H9 (cell line): ENCODE data around the gene CRLF2. TPM values are rescaled to one million over a fixed set of nuclear protein-coding genes. Genes with fewer than 3 reads are reported as not detected.

Source experiments
- DNase-seq: peaks from one replicate; pipeline ENCODE4 v3.0.0-alpha.2; 2017
- H2AFZ ChIP-seq: one replicate; pipeline ENCODE4 v1.6.1; 2013; ENCODE audit warnings: mild to moderate bottlenecking, low read length, control low read depth, moderate library complexity
- H2AK5ac ChIP-seq: 2 replicates; pipeline ENCODE4 v1.6.1; 2013; ENCODE audit warnings: low read length, control low read depth, mixed read lengths; ENCODE audit not compliant: insufficient read length
- H2BK120ac ChIP-seq: one replicate; pipeline ENCODE4 v1.6.1; 2013; ENCODE audit warnings: low read depth, mild to moderate bottlenecking, low read length, control low read depth, inconsistent platforms; ENCODE audit not compliant: poor library complexity, severe bottlenecking
- H2BK12ac ChIP-seq: 2 replicates; pipeline ENCODE4 v1.6.1; 2013; ENCODE audit warnings: low read length, control low read depth, mixed read lengths, low read depth; ENCODE audit not compliant: insufficient read length
- H2BK15ac ChIP-seq: 2 replicates; pipeline ENCODE4 v1.6.1; 2013; ENCODE audit warnings: low read depth, low read length, control low read depth
- H2BK20ac ChIP-seq: one replicate; pipeline ENCODE4 v1.6.1; 2013; ENCODE audit warnings: low read depth, mild to moderate bottlenecking, low read length, control low read depth, inconsistent platforms; ENCODE audit not compliant: poor library complexity, severe bottlenecking
- H2BK5ac ChIP-seq: 2 replicates; pipeline ENCODE4 v1.6.1; 2013; ENCODE audit warnings: low read length, control low read depth, mixed read lengths; ENCODE audit not compliant: insufficient read length
- H3K14ac ChIP-seq: 2 replicates; pipeline ENCODE4 v1.6.1; 2013; ENCODE audit warnings: low read length, control low read depth; ENCODE audit not compliant: insufficient read depth
- H3K18ac ChIP-seq: 2 replicates; pipeline ENCODE4 v1.6.1; 2013; ENCODE audit warnings: low read depth, mild to moderate bottlenecking, mixed read lengths, low read length, control low read depth; ENCODE audit not compliant: insufficient read length
- H3K23ac ChIP-seq: 2 replicates; pipeline ENCODE4 v1.6.1; 2013; ENCODE audit warnings: low read length, control low read depth, mixed read lengths, low read depth; ENCODE audit not compliant: insufficient read length
- H3K23me2 ChIP-seq: 2 replicates; pipeline ENCODE4 v1.6.1; 2013; ENCODE audit warnings: low read depth, mild to moderate bottlenecking, mixed read lengths, low read length, control low read depth; ENCODE audit not compliant: insufficient read length, poor library complexity, severe bottlenecking
- H3K27ac ChIP-seq: 2 replicates; pipeline ENCODE4 v1.5.1; 2013; ENCODE audit warnings: low read length, control low read depth, mixed read lengths, low read depth; ENCODE audit not compliant: insufficient read length
- H3K27me3 ChIP-seq: 2 replicates; pipeline ENCODE4 v1.6.1; 2013; ENCODE audit warnings: low read length, control low read depth, inconsistent platforms; ENCODE audit not compliant: insufficient read depth
- H3K4ac ChIP-seq: 2 replicates; pipeline ENCODE4 v1.6.1; 2013; ENCODE audit warnings: low read depth, mild to moderate bottlenecking, control low read depth, inconsistent platforms, low read length, moderate library complexity
- H3K4me1 ChIP-seq: 2 replicates; pipeline ENCODE4 v1.6.1; 2013; ENCODE audit warnings: low read length, control low read depth, inconsistent platforms; ENCODE audit not compliant: insufficient read depth
- H3K4me2 ChIP-seq: 2 replicates; pipeline ENCODE4 v1.6.1; 2013; ENCODE audit warnings: low read length, control low read depth, mixed read lengths; ENCODE audit not compliant: insufficient read length, insufficient read depth
- H3K56ac ChIP-seq: 2 replicates; pipeline ENCODE4 v1.6.1; 2013; ENCODE audit warnings: low read depth, mild to moderate bottlenecking, mixed read lengths, low read length, control low read depth; ENCODE audit not compliant: insufficient read length
- H3K79me1 ChIP-seq: 2 replicates; pipeline ENCODE4 v1.6.1; 2013; ENCODE audit warnings: low read depth, mild to moderate bottlenecking, moderate library complexity, low read length, control low read depth, inconsistent platforms; ENCODE audit not compliant: insufficient read depth, poor library complexity, severe bottlenecking
- H3K79me2 ChIP-seq: 2 replicates; pipeline ENCODE4 v1.6.1; 2013; ENCODE audit warnings: low read length, control low read depth, inconsistent platforms; ENCODE audit not compliant: insufficient read depth
- H3K9ac ChIP-seq: 2 replicates; pipeline ENCODE4 v1.6.1; 2013; ENCODE audit warnings: low read length, control low read depth, mixed read lengths; ENCODE audit not compliant: insufficient read length; ENCODE audit errors: extremely low read depth
- H3K9me3 ChIP-seq: one replicate; pipeline ENCODE4 v1.6.1; 2013; ENCODE audit warnings: low read depth, low read length, inconsistent platforms; ENCODE audit not compliant: control insufficient read depth
- H3T11ph ChIP-seq: one replicate; pipeline ENCODE4 v1.6.1; 2013; ENCODE audit warnings: mild to moderate bottlenecking, low read length, control low read depth, inconsistent platforms
- H4K20me1 ChIP-seq: one replicate; pipeline ENCODE4 v1.6.1; 2013; ENCODE audit not compliant: control insufficient read depth, insufficient read length, insufficient read depth
- H4K5ac ChIP-seq: 2 replicates; pipeline ENCODE4 v1.6.1; 2013; ENCODE audit warnings: low read depth, mild to moderate bottlenecking, mixed read lengths, low read length, control low read depth; ENCODE audit not compliant: insufficient read length
- H4K8ac ChIP-seq: replicated peaks from 2 replicates; pipeline ENCODE4 v1.6.1; 2013; ENCODE audit warnings: low read length, control low read depth, mixed read lengths, low read depth; ENCODE audit not compliant: insufficient read length
- H4K91ac ChIP-seq: 2 replicates; pipeline ENCODE4 v1.6.1; 2013; ENCODE audit warnings: low read depth, mild to moderate bottlenecking, moderate library complexity, mixed read lengths, low read length, control low read depth; ENCODE audit not compliant: insufficient read length
- H3K27ac Mint-ChIP-seq, 3 experiments: 2 replicates in 2 of 3; 3 replicates in 1 of 3; pipeline ENCODE4 v1.8.0; 2020 to 2021; ENCODE audit warnings: mixed read lengths in 3 of 3, mild to moderate bottlenecking in 1 of 3, moderate library complexity in 1 of 3
- H3K27me3 Mint-ChIP-seq: 2 replicates; pipeline ENCODE4 v1.8.0; 2021; ENCODE audit warnings: low read depth, mild to moderate bottlenecking, moderate library complexity, mixed read lengths
- H3K36me3 Mint-ChIP-seq, 3 experiments: 2 replicates in 2 of 3; 3 replicates in 1 of 3; pipeline ENCODE4 v1.8.0; 2020 to 2021; ENCODE audit warnings: low read depth in 3 of 3, mixed read lengths in 3 of 3; ENCODE audit not compliant: insufficient read depth in 1 of 3
- H3K4me1 Mint-ChIP-seq, 2 experiments: 2 replicates each; pipeline ENCODE4 v1.8.0; 2020; ENCODE audit warnings: mixed read lengths in 2 of 2
- H3K4me3 Mint-ChIP-seq, 2 experiments: 2 replicates in 1 of 2; 3 replicates in 1 of 2; pipeline ENCODE4 v1.8.0; 2020 to 2021; ENCODE audit warnings: mild to moderate bottlenecking in 2 of 2, mixed read lengths in 2 of 2, moderate library complexity in 1 of 2
- H3K9me3 Mint-ChIP-seq, 2 experiments: 2 replicates in 1 of 2; 3 replicates in 1 of 2; pipeline ENCODE4 v1.8.0; 2020; ENCODE audit warnings: mild to moderate bottlenecking in 2 of 2, mixed read lengths in 2 of 2, moderate library complexity in 1 of 2
- CTCF ChIP-seq: fragments of 200-600 bp; sonication (generic); conservative IDR thresholded peaks from 3 replicates; pipeline ENCODE4 v1.8.0; 2021; ENCODE audit warnings: antibody characterized with exemption, mild to moderate bottlenecking
- WGBS: extraction: QIAGEN DNeasy Blood & Tissue Kit; methylation state at CpG from one replicate; pipeline ENCODE4 v1.1.7; 2013; ENCODE audit warnings: missing lambda C conversion rate, low lambda C conversion rate, mixed read lengths; ENCODE audit not compliant: insufficient read length; ENCODE audit errors: extremely low coverage; 5-methylcytosine and 5-hydroxymethylcytosine counted together
- total RNA-seq: library from RNA; stranded (reverse); gene quantifications from 2 replicates; pipeline ENCODE4 v1.2.1, GENCODE V29; 2021

Gene CRLF2
- total RNA-seq, 1 experiment from 2014 or later: not detected

- Histone ChIP-seq H4K8ac (no peak overlapping the region), H4K5ac (no peak overlapping the region), H2BK12ac (no peak overlapping the region), H3K14ac (no peak overlapping the region), H3K18ac (no peak overlapping the region), H2BK120ac (no peak overlapping the region), H3K27ac (no peak overlapping the region), H4K91ac (no peak overlapping the region), H3K9ac (no peak overlapping the region), H2AK5ac (no peak overlapping the region), H3K23me2 (no peaks in the 10 kb centered on the region), H2AFZ (no peak overlapping the region), H3K79me2 (no peaks in the 10 kb centered on the region), H2BK5ac (no peak overlapping the region), H3K79me1 (no peaks in the 10 kb centered on the region), H3K27me3 (no peaks in the 10 kb centered on the region), H3K9me3 (peaks cover 8% of the 10 kb centered on the region), H3K4me2 (no peak overlapping the region), H3K4ac (no peak overlapping the region), H2BK20ac (no peak overlapping the region), H2BK15ac (no peak overlapping the region), H3K23ac (no peak overlapping the region), H4K20me1 (no peaks in the 10 kb centered on the region), H3K4me1 (peaks cover 2% of the 10 kb centered on the region; the same call in 1 of the 2 replicates), H3K56ac (no peak overlapping the region), H3T11ph (no peak overlapping the region)
- Mint-ChIP-seq H3K27ac (no peak overlapping the region), H3K4me3 (no peak overlapping the region), H3K27me3 (no peaks in the 10 kb centered on the region), H3K4me1 (peaks cover 6% of the 10 kb centered on the region in 2 experiments), H3K9me3 (peaks cover 20 to 25% of the 10 kb centered on the region in 2 experiments), H3K36me3 (peaks cover 3 to 11% (median 9%) of the 10 kb centered on the region in 3 experiments; a peak in 5 of 7 replicates)
- no peak for DNase-seq
- no CpG with 5 or more reads among the region's 17 CpGs for WGBS
- TF ChIP-seq CTCF: no peak
Measured at GRCh38 chrX:1222531-1223241, 10.2 kb upstream of the CRLF2 start.
